ENCODE results near the gene BCKDHB.

BCKDHB gene

DNA sequence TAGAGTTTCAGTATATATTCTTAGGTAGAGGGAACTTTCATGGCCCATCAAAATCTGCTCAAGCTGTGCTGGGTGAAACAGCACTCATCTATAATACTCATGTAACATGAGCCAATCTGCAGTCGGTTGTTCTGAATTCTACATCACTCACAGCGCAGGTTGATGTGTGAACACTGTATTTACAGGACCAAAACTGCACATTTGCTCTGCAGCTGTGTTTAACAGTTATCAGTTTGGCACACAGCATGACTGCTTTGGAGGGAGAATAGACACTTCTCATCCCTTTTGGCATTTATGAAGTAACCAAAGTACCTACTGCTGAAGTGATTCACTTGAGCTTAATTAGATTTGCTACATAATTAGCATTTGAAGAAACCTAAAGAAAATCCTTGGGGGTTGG lies 225.1 kb downstream of the BCKDHB start:
- no peak for DNase-seq (ENCODE audit: low read depth)

DNA sequence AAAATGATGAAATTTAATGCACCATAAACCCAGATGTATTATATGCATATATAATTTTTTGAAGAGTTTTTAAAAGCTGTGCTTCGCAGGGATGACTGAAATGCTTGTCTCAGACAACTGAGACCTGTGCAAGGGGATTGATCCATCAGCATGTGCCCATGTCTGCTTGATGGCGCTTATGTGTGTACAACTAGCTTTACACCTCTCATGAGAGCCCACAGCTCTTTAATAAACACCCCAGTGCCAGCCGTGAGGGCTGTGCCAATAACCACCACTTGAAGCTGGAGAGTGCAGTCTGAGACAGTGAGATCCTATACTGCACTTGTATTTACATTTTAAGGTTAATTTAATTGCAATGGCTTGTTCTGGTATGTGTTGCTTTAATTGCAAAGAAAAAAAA lies 225.5 kb downstream of the BCKDHB start:
- no peak for DNase-seq (ENCODE audit: low read depth)

DNA sequence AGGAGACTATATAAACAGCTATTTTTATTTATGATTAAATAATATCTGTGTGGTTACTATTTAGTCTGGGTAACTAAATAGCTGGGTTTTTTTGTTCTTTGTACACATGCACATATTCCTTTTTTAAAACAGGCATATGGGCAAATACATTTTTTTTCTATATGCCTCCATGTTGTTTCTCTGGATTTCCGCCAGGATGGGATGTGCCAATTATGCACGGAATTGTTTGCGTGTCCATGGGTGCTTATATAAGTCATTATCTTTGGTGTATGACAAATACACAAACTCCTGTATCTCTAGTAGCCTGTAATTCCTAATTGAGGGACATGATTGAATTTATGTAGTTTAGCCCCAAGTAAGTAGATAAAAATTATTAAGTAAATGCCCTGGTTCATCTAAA lies 226.9 kb downstream of the BCKDHB start:
- no peak for DNase-seq (ENCODE audit: low read depth)

DNA sequence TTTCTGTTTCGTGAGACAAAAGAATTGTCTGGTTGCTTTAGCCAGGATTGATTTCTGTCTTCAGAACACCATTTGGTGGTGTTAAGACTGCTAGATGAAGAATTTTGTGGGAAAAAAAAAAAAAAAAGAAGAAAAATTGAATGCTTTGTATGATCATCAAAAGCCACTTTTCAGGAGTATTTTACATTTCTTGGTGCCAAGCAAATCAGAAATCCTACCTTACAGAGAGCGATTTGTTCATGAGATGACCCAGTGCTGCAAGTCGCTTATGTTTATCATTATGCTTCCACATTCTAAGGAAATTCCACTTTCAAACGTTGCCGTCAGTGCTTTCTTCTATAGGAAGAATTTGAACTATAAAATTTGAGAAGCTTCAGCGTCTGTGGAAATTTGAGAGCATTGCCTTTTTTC lies 228.7 kb downstream of the BCKDHB start:
- no peak for DNase-seq (ENCODE audit: low read depth)

DNA sequence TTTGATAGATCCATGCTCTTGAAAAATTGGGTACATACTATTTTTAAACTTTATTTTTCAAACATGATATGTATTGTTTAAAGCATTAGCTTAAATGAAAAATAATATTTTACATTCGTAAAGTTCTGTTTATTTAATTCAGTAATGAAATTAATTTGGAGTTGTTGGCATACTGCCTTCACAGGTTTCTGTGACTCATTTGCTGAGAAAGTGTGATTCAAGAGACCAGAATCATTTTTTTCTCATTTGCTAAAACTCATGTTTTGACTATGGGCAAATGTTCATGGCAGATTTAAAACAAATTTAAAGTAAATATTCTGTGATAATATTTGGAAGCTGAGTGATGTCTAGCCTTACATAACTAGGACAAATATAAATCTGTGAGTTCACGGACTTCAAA lies 230.4 kb downstream of the BCKDHB start:
- DNase-seq (ENCODE audit: low read depth), result no peak

DNA sequence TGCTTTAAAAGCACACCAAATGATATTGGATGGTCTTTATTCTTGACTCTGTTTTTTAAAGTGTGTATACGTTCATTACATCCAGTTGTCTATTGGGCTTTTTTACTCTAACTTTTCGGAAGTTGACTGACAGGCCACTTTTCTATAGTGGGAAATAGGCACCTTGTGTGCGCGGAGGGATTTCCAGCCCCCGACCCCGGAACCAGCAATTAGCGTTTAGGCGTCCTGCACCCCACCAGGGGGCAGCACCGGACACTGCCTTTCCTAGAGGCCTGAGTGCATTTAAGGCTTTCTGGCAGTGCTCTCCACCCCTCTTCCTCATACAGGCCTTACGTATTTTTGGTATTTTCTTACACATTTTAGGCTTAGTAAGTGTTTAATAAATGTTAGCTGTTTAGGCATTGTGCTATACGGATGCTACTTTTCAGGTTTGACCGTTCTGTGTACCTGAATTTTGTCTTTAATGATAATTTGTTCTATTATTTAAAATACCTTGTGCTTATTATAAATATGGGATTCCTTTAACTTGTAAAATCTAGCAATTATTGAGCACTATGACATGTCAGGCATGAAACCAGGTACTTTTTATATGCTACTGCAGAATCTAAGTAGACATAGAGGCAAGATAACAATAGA lies 231.8 kb downstream of the BCKDHB start:
- DNase-seq (ENCODE audit: low read depth), result peak; percentile 26

DNA sequence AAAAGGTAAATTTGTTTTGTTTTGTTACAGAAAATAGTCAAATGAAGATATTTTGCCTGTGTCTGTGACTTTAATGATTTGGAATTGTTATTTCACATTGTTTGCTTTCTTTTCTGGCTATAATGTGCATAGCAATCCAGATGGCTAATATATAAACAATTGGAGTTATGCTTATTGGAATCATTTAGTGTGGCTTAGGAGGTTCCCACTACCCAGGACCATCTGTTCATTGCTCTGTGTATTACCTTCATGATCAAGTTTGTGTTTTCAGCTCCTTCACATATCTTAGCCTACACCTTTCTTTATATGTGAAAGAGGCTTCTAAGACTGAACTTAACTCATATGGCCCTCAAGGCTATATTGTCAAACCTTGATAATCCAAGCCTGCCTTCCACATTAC lies 232.9 kb downstream of the BCKDHB start:
- no peak for DNase-seq (ENCODE audit: low read depth)

DNA sequence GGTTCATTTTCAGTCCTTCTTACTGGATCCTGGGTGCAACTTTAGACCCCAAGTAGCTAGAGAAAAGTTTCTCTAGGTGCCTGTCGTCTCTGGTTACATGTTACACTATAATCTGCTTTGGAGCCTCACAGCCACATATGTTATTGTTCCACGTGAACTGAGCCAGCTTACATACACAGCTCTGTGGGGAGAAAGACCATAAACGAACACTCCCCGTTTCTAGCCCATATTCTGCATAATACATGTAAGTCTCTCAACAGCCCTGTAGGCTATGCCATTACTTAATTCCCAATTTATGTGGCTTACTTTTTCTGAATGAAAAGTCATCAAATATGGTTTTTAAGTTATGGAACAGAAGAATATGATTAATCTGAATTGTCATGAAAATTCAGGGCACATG lies 233.8 kb downstream of the BCKDHB start:
- DNase-seq (ENCODE audit: low read depth), result no peak

DNA sequence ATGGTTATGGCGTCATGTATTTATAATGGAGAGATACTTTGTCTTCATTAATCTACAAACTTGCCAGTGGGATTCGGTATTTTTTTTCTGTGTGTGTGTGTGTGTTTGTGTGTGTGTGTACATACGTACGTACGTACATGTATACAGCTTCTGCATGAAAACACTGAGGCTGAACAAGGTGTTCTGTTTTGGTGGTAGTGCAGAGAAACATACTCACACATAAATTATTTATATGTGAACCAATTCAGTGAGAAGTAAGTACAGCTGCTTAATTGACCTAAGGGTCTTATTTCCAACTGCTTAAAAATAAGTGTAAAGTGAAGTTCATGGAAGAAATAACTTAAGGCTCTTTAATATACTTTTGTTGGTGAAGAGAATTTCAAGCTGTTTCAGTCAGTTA lies 234.2 kb downstream of the BCKDHB start:
- DNase-seq (ENCODE audit: low read depth), result no peak

DNA sequence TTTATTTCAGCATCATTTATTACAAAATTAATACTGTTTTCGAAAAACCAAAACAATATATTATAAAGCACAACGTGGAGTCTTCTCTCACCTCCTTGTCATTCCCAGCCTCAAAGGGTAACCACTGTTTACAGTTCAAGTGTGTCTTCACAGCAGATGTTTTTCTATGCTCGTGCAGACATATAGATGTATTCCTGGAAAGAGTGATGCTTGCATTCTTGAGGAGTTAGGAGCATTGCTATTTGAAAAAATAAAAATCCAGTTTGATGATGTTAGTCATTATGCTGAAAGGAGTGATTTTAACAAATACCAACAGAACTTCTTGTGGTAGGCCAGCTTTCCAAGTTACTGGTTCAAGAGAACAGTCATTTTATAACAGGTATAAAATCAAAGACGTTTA lies 234.9 kb downstream of the BCKDHB start:
- DNase-seq (ENCODE audit: low read depth), result no peak

DNA sequence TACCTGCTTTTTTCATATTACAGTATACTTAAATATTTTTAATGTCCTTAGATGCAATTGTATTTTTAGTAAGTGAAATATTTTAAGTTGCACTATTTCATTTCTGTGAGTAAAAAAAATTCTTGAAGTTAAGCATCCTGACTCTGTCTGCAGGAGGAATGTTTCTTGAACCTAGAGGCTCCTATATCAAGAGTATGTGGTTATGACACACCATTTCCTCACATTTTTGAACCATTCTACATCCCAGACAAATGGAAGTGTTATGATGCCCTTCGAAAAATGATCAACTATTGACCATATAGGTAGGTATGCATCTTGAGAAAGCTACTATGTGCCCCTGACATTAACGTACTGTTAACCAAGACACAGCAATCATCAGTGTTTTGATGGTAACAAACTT lies 237.0 kb downstream of the BCKDHB start:
- DNase-seq (ENCODE audit: low read depth), result no peak

DNA sequence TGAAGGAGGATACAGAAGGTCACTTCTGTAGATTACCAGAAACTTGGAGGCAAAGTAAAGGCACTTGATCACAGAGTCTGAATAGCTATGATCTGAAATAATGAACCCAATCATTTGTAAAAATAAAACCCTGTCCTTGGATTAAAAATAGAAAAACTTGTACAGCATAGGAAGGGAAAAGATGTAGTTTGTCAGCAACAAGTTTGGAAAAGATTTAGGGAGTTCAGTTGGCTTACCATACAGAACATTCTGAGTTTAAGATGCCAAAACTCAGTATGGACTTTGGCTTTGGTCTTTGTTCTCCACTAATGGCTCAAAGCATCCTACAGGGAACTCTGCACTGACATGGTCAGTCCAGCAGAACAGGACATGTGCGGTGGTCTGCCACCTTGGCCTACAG lies 240.6 kb downstream of the BCKDHB start:
- DNase-seq (ENCODE audit: low read depth), result no peak

DNA sequence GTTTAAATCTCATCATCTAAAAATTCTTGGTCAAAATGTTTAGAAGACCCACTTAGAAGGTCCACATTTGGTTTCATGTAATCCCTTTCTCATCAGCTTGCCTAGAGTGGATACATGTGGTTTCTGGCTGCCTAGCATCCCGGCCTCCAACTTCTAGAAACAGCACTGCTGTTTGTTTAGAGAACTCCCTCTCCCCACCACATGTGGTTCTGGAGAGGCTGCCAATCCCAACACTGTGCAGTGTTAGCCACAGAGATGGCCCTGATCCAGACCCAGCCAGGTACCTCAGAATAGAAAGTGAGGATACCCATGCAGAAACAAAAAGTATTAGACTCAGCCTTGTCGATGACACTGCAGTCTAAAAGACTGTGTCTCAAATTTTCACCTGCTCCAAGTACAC lies 241.8 kb downstream of the BCKDHB start:
- DNase-seq (ENCODE audit: low read depth), result no peak

DNA sequence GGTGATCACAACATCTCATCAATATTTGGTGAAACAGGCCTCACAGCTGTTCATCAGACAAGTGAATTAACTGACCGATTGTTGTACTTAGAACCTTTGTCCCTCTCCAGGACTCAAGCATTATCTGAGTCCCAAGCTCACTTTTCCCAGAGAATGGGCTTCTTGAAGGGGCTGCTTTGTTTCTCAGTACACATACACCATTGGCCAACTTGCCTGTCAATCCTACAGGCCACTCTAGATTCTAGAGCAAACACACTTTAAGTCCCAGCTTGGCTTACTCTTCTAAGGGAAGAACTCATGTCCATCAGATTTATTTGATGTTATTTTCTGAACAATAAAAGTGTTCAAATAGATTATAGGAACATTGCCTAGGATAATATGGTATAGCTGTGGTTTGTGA lies 249.5 kb downstream of the BCKDHB start:
- DNase-seq (ENCODE audit: low read depth), result no peak

DNA sequence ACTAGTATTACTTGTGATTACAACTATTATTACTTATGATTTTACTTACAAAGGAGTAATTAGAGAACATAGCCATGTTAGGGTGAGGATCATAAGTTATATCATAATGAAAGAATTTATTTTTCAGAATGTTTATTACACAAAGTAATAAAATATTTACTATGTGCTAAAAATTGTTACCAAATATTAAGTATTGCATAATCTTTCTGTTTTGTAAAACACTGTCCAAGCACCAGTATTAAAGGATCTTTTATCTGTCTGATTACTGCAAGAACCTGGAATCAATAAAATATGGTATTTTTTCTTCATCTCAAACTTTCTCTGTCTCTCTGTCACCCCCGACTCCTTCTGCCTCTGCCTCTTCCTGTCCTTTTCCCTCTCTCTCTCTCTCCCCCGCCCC lies 250.1 kb downstream of the BCKDHB start:
- no peak for DNase-seq (ENCODE audit: low read depth)

DNA sequence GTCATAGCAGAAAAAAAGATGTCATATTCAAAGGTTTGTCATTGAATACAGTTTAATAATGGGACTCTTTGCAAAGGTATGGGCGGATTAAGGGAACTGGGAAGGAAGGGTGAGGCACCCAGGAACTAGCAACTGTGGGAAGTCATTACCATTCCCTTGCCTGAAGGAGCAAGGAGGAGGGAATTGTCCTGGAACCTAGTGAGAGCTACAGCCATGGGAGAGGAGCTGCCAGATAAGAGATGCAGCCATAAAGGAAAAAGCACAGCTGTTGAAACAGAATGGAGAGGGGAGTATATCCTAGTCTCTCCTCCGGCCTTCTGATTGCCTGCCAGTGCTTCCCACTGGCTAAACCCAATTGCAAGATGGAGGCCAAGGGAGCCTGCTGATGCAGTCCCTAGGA lies 250.6 kb downstream of the BCKDHB start:
- DNase-seq (ENCODE audit: low read depth), result no peak

DNA sequence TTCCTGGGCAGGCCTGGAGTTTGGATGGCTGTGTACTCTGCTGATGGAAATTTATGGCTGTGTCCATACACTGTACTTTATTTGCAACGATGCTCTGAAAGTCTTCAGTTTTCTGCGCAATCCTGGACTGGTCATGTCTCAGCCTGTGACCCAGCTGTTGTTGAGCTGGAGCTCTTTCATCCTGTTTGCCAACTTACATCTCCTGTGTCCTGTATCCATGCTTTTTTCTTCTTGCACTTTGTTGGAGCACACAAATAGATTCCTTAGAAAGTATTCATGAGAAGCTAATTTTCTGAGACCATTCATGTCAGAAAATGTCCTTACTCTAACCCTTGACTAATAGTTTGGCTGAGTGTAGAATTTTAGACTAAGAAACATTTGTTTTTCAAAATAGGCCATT lies 251.2 kb downstream of the BCKDHB start:
- DNase-seq (ENCODE audit: low read depth), result no peak

DNA sequence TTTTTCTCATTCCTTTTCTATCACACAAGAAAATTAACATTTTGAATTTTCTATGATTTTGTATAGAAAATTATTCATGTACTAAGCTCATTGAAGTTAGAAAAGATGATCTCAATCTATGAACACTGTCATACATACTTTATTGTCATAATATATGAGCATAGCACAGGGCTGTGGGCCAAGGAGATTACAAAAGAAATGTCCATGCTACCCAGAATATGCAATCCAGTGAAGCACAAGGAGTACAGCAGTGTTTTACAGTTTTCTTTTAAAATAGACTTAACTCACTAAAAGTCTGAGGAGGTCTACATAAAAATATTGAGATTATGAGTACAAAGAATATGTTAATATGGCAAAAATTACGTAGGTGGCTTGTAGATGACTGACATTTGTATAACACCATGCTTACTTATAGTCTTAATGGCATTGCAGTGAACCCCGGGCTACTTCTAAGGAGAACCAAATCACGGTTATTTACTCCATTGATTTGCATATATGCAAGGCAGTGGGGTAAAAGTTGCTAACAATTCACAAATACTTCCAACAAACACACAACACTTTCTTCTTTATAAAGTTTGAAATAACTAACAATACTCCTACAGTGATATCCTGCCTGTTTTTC lies 257.1 kb downstream of the BCKDHB start:
- no peak for DNase-seq (ENCODE audit: low read depth)

DNA sequence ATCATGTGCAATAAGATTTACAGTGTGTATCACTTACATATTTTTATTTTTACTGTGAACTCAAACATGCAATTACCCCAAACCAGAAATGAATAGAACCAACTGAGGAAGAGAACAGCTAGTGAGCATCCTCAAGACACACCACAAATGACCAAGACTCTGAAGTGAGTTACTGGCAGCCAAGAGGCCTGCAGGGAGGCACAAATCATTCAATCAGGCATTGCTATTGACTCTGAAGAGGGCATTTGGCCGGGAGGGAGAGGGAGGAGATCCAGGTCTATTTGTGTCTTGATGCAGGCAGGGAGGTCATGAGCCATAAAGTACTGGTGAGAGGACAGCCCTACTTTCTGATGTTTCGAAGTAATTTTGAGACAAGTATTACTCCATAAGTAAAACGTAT lies 257.7 kb downstream of the BCKDHB start:
- DNase-seq (ENCODE audit: low read depth), result no peak

DNA sequence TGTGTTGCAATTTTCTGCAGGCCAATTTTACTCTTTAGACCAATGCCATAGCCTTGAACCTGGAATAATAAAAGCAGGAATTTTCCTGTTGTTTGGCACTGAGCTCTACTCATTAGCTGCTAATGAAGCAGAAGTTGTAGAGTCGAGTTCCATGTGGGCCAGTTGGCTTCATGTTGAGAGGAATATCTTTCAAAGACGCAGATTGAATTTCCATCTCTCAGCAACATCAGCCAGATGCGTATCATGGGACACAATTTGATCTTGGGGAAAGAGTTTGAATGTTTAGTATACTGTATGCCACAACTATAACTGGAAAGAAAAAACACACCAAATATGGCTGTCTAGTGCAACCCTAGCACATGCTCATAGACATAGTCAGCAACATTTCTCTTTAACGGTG lies 259.6 kb downstream of the BCKDHB start:
- DNase-seq (ENCODE audit: low read depth), result no peak

DNA sequence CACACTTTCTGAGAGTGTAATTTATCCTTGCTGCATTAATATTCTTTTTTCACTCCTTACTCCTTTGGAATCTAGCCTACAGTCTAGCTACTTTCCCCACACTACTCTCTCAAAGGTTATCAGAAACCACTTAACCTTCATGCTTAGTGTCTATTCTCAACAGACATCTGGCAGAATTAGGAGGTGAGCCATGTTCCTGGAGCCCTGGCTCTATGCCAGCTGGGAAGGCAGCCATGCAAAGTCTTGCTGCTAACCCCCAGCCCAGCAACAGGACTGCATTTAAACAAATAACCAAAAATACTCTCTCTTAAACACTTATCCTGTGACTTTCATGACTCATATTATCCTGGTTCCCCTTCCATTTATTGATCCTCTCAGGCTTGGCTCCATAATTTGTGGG lies 260.2 kb downstream of the BCKDHB start:
- DNase-seq (ENCODE audit: low read depth), result no peak

DNA sequence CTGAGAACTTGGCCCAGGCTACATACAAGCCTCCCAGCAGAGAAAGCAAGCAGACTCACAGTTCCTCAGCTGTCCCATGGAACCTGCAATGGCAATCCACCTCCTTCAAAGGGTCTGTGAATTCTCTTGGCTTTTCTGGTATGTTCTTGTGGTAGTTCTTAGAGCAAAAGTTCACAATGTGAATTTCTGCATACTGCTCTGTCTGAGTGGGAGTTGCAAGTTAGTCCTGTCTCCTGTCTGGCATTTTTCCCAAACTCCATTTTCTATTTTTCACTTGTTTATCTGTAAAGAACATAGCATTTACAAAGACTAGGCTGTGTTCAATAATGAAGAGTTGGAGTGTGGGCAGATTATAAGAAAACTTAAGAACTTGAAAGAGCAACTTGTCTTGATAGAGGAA lies 269.9 kb downstream of the BCKDHB start:
- no peak for DNase-seq (ENCODE audit: low read depth)

DNA sequence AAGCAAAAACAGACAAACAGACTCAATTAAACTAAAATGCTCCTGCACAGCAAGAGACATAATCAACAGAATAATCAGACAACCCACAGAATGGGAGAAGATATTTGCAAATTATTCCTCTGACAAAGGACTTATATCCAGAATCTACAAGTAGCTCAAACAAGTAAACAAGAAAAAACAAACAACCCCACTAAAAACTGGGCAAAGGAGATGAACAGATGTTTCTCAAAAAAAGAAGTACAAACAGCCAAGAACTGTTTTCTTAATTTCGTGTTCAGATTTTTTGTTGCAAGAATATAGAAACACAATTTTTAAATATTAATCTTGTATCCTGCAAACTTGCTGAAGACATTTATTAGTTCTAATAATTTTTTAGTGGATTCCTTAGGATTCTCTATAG lies 274.1 kb downstream of the BCKDHB start:
- DNase-seq (ENCODE audit: low read depth), result no peak

DNA sequence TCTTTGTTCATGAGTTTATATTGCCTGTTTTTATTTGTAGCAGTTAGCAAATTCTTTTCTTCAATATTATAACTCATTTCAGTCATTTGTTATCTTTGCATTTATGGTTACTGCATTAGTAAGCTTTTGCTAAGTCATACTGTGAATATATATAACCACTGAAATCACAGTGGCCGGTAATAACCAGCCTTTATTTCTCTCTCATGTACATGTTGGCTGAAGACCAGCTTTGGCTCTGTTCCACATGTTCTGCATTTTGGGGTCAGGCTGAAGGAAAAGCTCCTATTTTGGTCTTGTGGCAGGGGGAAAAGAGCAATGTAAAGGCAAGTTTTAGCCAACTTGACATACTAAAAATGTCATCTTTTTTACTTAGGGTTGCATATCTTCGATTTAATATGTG lies 276.3 kb downstream of the BCKDHB start:
- no peak for DNase-seq (ENCODE audit: low read depth)

DNA sequence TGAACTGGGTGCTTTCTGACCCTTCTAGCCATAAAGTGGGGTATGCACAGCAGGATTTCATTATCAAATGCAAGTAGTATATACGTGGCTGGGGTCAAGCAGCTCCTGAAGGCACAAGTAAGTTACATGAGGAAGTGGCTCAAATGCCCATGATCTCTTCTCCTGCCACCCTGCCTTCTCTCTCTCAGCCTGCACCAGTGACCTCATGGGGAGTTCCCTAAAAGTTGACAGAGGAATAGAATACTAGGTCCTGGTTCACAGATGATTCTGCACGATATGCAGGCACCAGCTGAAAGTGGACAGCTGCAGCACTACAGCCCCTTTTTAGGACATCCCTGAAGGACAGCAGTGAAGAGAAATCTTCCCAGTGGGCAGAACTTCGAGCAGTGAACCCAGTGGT lies 282.0 kb downstream of the BCKDHB start:
- DNase-seq (ENCODE audit: low read depth), result no peak
